GM18873 (cell line): ENCODE data around the gene RSPO4.

Source experiments
- ATAC-seq: cut with Tn5 transposase; IDR thresholded peaks from one replicate; pipeline ENCODE4 v1.9.1; 2021; ENCODE audit warnings: mild to moderate bottlenecking, moderate library complexity, moderate number of reproducible peaks; ENCODE audit not compliant: unreplicated experiment, low FRiP score

The RSPO4 gene

GRCh38 chr20:972256-972655 is 29.9 kb downstream of the RSPO4 start:
- no peak for ATAC-seq

DNA sequence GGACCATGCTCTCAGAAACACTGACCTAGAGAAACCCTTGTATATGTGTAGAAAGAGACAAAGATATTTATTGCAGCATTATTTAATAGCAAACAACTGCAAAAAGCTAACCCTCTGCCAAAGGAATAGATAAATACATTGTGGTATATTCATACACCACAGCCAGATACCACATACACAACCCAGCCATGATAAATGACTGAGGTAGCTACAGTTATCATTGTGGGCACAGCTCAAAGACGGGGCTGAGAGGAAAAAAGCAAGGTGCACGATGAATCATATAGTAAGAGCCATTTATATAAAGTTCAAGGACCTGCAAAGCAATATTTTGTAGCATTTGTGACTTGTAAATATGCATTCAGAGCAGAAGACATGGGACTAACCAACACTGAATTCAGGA is 30.8 kb downstream of the RSPO4 start:
- no peak for ATAC-seq

- no peak for ATAC-seq
These were observed 32.2 kb downstream of the RSPO4 start for GRCh38 chr20:969868-970267.

DNA sequence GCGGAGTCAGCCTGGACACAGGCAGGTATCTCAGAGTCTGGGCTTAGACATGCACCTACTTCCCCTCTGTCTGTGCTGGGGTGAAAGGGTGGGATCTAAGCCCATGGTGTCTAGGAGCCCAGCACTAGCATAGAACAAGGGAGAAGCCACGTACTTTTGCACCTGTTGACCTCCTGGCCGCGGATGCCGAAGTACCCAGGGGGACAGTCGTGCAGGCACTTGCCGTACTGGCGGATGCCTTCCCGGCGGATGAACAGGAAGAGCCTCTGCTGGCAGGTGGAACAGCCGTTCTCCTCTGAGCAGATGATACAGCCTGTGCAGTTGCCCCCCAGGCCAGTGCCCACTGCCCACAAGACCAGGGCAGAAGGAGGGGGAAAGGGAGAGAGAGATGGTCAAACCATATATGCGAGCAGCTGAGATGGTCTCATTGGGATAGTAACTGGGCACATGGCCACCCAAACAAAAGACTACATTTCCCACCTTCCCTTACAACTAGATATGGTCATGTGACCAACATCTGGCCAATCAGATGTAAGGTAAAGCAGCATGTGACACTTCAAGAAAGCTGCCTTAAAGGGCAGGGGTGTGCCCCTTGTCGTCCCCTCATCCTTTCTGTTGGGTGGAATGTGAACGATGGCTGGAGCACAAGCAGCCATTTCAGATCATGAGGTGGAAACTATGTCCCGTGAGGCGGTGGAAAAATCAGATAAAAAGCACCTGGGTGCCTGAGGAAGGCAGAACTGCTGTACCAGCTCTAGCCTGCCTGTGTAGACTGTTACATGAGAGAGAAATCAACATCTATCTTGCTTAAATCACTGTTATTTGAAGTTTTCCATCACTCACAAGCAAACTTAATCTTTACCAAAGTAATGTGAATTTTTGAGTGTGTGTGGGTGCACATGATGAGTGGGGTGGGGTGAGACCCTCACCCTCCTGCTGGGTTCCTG is 34.0 kb downstream of the RSPO4 start:
- ATAC-seq = no peak

- no peak for ATAC-seq
These were observed 36.2 kb downstream of the RSPO4 start for GRCh38 chr20:965956-966355.

- ATAC-seq = no peak
These were observed 38.3 kb downstream of the RSPO4 start for GRCh38 chr20:963795-964194.

DNA sequence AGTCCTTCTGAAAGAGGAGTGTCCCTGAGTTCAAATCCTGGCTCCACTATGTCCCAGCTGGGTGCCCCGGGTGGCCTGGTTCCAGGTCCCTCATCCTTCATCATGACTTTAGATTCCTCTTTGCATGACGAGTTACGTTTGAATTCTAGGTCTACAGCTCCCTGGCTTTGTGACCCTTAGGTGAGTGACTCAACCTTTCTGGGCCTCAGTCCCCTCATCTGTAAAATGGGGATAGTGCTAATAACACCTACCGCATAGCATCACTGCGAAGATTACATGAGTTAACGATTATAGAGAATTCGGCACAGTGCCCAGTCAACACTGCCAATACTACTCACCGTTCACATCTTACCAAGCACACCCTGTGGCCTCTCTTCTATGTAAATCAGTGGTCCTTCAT is 39.4 kb downstream of the RSPO4 start:
- no peak for ATAC-seq

- ATAC-seq = no peak
These were observed 39.9 kb downstream of the RSPO4 start for GRCh38 chr20:962223-962622.

DNA sequence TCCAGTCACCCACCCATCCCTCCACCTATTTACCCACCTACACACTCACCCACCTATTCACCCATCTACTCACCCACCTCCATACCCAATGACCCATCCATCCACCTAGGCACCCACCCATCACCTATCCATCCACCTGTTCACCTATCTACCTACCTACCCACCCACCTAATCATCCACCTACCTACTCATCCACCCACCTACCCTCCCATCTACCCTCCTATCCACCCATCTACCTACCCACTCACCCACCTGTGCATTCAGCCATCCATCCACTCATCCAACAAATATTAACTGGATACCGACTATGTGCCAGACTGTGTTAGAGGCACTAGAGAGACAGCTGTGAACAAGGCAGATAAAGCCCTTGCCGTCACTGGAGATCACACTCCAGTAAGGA is 40.3 kb downstream of the RSPO4 start:
- ATAC-seq = no peak

DNA sequence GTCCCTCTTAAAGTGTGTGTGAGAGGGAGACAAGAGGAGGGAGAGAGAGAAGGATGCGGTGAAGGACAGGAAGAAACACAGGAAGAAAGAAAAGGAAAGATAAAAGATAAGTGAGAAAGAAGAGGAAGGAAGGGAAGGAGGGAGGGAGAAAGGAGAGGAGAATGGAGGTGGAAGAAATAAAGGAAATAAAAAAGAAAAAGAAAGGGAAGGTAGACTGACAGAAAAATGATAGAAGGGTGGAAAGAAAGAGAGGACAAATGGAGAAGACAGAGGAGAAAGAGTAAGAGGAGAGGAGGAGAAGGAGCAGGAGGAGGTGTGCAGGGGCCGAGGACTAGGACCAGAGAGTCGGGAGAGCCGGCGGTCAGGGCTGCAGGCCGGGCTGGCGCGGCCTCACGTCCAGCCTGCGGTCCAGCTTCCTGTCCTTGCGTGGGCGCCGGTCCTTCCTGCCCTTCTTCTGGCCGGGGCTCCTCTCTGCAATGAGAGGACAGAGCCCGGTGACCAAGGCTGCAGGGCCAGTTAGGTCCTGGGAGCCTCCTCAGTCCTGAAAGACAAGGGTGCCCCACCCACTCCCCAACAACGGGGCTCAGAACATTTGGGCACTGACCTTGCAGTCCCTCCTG is 42.0 kb downstream of the RSPO4 start:
- ATAC-seq = no peak

GRCh38 chr20:958936-959815 is 42.9 kb downstream of the RSPO4 start:
- ATAC-seq = no peak

- no peak for ATAC-seq
These were observed 44.6 kb downstream of the RSPO4 start for GRCh38 chr20:957544-957943.

- no peak for ATAC-seq
These were observed 45.7 kb downstream of the RSPO4 start for GRCh38 chr20:956330-956951.

DNA sequence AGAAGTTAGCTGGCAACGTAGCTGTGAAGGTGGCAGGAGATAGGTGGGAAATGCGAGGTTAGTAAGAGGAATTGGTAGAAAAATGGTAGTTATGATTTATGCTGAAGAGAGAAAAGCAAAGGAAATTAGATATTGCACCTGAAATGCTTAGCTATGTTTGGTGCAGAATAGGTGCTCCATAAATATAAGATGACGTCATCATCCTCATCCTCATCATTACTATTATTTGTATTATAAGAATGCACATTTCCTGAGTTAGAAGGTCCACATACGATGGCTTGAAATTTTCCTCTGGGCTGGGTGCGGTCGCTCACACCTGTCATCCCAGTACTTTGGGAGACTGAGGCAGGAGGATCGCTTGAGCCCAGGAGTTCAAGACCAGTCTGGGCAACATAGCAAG is 46.5 kb downstream of the RSPO4 start:
- ATAC-seq = no peak

GRCh38 chr20:955111-955510 is 47.0 kb downstream of the RSPO4 start:
- no peak for ATAC-seq

DNA sequence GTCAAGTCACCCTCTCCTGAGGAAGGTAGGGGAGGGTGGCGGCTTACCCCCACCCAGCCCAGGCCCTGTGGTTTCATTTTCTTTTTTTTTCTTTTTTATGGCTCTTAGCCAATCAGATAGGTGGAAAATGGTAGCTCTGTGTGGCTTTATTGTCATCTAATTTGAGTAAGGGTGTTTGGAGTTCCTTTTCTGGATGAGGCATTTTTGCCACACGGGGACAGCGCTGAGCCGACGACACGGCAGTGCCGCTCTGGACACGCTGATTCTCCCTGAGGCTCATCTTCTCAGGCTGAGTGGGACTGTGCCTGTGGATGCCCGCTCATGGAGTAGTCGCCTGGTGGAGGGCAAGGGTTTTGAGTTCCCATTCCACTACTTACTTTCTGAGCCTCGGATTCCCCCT is 48.4 kb downstream of the RSPO4 start:
- no peak for ATAC-seq

DNA sequence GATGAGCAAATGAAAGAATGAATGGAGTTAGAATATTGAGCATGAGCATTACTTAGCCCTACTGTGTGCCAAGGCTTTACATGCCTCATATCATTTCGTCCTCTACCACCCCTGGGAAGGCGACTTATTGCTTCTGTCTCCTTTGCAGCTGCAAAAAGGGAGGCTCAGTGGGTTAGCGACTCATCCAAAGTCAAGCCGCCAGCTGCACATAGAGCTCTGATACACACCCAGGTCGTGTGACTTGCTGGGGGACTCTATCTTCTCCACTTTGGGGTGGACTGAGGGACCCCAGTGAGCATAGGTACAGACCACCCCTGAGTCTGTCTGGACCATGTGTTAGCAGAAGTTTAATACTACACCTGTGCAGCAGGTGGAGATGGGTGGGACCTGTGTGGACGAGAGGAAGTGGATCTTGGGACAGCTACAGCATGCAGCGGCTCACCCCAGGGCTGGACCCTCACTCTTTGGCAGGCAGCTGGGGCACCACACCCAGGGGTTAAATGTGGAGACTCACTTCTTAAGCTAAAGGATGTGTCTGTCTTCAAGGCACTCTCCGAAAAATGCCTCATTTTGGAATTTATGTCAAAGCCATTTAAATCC is 49.8 kb downstream of the RSPO4 start:
- no peak for ATAC-seq

DNA sequence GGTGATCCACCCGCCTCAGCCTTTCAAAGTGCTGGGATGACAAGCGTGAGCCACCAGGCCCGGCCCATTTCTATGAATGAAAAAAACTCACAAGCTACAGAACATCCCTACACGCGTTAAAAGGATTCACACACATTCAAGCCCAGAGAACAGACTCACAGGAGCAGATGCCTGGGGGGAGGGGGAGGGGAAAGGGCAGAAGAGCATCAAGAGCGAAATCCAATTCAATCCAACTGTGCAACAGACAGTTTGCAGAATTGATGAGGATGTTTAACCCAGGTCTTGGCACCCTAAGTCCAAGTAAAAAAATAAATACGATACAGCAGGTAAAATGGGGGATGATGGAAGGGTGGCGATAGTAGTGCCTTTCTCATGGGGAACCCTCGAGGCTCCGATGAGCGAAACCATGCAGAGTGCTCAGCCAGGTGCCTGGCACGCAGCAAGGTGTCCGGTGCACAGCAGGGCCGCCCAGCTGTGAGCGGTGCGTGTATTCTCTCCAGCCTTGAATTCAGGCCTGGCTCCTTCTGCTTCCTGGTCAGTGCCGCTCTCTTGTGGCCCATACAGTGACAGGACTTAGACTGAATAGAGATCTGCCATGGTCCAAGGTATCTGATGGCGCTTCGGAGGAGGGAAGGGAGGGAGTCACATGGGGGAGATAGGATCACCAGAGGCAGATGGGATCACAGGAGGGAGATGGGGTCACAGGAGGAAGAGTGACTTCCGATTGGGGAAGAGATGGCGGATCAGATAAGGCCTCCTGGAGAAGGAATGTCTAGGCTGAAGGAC is 50.5 kb downstream of the RSPO4 start:
- ATAC-seq = no peak

GRCh38 chr20:949717-950116 is 52.4 kb downstream of the RSPO4 start:
- no peak for ATAC-seq
